ENCODE measurements around the gene CTSO. TPM values are rescaled to one million over a fixed set of nuclear protein-coding genes. Genes with fewer than 3 reads are reported as not detected.

CTSO gene
- polyA plus RNA-seq, 3 donors, result 31.9 to 42.0 (median 36.3) TPM

DNA sequence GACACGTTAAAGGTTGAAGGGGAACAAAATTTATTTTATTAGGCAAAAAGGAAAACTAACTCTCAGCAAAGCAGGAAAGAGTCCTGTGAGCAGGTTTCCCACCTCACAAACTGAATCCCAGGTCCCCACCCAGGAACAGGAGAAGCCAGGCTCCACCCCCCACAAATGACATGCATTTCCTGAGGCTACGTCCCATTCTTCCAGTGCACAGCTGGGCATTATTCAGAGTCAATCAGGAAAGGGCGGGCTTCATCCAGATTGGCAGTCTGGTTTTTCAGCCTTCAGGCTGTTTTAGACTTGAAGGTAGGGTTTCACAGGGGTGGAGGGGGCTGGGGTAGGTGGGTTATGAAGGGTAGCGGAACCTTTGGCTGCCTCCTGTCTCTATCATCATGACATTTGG is 75.7 kb downstream of the CTSO start:
- DNase-seq, result no peak

DNA sequence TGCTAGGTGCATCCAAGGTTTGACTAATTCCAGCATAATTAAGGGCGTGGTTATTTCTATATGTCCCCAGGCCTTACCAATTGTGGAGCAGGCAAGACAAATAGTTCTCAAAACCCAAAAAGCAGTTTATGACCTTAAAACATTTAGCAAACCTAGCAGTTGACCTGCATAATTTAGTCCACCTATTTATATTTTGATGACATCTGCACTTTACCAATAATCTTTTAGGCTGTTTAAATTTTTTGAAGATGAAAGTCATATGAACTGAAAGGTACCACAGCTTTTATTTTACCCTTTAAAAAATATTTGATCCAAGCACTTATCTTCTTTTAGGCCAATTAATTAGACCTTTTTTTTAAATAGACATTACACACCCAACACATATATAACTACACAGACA is 77.8 kb downstream of the CTSO start:
- DNase-seq, result no peak

Other genes starting within 250 kb of the CTSO start
- 10 to 100 TPM; 59.1 to 64.4 (median 64.3) TPM for gene GUCY1B1, start 194.8 kb downstream of the CTSO start, polyA plus RNA-seq (ENCODE audit: insufficient read length in 3 of 3)
- under 1 TPM; 0.14 to 0.40 (median 0.17) TPM for gene ASIC5, start 87.6 kb downstream of the CTSO start, polyA plus RNA-seq (ENCODE audit: insufficient read length in 3 of 3)
- gene TDO2, start 50.2 kb downstream of the CTSO start, polyA plus RNA-seq (ENCODE audit: insufficient read length in 3 of 3), result 1 to 10 TPM; 2.0 to 3.5 (median 2.7) TPM

Data from renal pelvis (tissue), 4 donors.